NCI-H1105 (cell line): ENCODE data around the gene OTOG.

ENCODE experiments used
- DNase-seq: peaks from one replicate; lab custom pipeline; 2025; lab: John Stamatoyannopoulos, UW

Gene OTOG

DNA sequence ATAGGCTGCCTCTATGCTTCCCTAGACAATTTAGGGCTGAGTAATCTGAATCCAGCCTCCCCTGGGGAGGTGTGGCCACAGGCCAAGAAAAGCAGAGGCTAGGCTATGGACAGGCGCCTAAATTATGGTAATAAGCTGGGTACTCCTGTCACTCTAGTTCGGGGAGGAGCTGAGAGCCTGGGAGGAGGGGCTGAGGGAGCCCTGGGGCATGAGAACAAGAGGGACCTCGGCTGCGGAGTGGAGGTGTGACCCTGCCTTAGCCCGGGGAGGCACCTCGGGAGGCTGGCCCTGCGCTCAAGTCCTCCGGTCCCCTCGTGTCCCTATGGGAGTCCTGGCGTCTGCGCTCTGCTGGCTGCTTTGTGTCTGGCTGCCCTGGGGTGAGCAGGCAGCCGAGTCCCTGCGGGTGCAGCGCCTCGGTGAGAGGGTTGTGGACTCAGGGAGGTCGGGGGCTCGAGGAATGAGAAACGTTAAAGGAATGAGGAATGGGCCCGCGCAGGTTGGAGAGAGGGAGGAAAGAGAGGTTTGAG lies at the start of gene OTOG:
Gene OTOG, plus strand, starts transcription at position 209 of the 527 bp plus-strand sequence. Its CDS starts 114 bp downstream, at position 323.
- DNase-seq, result peak; percentile 73

GRCh38 chr11:17498058-17498457 lies 49.0 kb upstream of the OTOG start:
- DNase-seq, result peak; percentile 57

- no peak for DNase-seq
Measured at GRCh38 chr11:17498475-17498874, 48.6 kb upstream of the OTOG start.

- no peak for DNase-seq
Measured at GRCh38 chr11:17500673-17501072, 46.4 kb upstream of the OTOG start.

- DNase-seq, result no peak
Measured at GRCh38 chr11:17502630-17503029, 44.4 kb upstream of the OTOG start.

GRCh38 chr11:17504330-17505107 lies 42.5 kb upstream of the OTOG start:
- DNase-seq, result peak; percentile 79

DNA sequence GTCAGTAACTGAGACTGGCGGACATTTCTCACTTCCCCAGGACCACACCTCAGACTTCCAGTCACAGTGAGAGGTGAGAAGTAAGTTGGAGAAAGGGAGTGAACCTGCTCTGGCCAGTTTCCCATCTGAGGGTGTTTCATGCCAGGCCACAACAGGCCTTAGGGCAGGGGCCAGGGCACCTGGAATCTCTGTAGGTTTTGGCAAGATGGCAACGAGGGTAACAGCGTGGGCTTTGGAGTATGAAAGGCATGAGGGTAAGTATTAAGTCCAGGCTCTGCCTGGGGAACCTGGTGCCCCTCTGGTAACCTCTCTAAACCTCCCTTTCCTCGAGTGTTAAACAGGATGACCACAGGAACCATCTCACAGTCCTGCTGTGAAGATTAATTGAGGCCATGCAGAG lies 41.9 kb upstream of the OTOG start:
- no peak for DNase-seq

DNA sequence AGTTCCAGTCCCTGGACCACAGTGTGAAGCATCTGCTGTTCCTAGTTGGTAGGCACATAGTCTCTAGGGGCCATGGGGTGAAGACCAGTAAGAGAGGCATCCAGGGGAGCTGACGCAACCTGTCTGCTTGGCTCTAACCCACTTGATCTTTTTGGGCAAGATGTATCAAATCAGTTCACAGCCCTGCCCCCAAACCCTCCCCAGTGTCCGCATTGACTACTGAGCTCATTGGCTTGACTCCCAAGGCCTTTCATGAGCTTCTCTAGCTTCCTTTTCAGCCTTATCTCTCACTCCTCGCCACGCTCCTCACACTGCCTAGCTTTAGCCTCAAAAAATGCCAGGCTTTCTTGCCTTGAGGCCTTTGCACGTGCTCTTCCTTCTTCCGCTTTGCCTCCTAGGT lies 40.7 kb upstream of the OTOG start:
- no peak for DNase-seq

DNA sequence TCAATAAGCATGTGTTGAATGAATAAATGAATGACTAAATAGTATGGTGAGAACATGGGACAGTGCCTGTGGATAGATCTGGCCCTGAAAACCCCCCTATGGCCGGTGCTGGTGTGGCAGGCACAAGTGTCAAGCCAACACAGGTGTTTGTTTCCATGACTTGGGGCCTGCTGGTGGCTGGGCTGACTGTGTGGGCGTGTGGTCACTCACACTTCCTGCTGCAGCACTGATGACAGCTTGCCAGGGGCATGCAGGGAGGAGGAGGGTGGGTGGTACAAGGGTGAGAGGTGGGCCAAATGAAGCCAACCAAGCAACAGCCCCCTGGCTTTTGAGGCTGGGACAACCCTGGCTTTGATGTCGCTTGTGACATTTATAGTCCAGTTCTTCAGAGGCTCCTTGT lies 40.1 kb upstream of the OTOG start:
- DNase-seq, result no peak

GRCh38 chr11:17507773-17508172 lies 39.3 kb upstream of the OTOG start:
- no peak for DNase-seq

DNA sequence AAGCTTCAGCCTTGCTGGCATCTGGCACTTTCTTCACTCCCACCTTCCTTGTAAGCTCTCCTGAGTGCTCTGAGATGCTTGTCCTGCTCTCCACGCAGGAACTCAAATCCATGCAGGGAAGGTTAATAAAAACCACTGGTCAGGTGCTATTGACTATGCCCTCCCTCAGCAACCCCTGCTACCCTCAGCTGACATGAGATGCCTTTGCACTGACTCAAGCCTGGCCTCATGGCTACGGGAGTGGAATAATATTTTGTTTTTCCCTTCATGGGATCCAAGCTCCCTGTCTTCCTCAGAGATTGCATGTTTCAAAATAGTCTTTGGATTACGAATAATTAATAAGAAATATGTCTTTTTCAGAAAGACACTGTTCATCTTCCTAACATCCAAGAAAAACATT lies 38.8 kb upstream of the OTOG start:
- DNase-seq, result no peak

DNA sequence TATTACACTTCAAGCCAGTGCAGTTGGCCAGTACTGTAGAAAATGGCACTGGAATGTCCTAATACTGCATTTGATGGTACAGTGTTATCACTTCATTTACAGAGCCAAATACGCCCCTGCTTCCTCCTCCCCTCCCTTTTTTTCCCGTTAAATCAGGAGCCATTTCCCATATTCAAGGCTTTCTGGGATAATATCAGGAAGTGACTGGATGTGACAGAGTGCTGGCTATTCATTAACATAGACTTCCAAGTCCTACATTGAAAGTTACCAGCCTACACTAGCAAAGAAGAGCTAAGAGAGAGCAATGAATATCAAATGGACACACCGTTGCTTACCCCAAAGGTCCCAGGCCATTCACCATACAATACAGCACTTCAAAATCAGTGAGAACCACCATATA lies 38.3 kb upstream of the OTOG start:
- no peak for DNase-seq

DNA sequence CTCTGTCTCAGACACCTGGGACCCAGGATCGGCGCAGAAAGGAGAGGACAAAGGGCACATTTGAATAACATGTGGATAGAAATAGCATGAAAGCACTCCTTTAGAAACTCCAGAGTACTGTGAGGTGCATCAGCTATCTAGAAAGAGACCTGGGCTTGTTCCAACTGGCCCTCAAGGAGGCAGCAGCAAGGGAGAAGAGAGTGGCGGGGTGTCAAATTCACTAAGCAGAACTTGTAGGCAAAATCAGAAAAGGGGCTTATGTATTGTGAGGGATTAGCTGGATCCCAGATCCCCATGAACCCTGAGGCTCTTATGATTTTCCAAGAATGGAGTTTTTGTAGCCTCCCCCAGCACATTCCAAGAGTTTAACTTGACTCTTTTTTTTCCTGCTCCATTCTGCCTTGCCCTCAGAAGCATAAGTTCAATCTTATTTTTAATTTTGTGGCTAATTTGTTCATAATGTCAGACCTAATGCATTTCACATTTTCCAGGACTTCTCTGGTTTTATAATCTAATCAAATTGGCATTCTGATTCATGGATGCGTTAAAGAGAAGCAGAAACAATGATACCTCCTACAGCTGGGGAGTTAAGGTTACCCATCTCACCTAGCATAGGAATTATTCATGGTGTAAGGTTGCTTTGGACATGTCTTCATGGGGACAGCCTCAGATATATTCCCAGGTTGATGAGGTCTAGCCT lies 36.4 kb upstream of the OTOG start:
- no peak for DNase-seq

GRCh38 chr11:17511571-17511970 lies 35.5 kb upstream of the OTOG start:
- DNase-seq, result no peak

DNA sequence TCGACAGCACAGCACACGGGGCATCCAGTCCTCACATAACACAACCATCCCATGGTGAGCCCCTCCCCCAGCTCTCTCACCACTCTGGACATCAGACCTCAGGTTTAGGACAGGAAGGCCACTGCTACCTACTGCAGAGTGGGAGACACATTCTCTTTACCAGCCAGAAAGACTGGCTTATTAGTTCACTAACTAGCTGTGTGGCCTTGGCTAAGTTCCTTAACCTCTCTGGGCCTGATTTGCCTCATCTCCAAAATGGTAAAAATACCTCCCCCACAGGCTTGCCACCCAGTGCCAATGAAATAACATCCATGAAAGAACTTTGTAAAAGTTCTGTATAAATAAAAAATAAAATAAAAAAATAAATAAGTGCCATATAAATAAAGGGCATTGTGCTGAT lies 35.0 kb upstream of the OTOG start:
- DNase-seq, result no peak

DNA sequence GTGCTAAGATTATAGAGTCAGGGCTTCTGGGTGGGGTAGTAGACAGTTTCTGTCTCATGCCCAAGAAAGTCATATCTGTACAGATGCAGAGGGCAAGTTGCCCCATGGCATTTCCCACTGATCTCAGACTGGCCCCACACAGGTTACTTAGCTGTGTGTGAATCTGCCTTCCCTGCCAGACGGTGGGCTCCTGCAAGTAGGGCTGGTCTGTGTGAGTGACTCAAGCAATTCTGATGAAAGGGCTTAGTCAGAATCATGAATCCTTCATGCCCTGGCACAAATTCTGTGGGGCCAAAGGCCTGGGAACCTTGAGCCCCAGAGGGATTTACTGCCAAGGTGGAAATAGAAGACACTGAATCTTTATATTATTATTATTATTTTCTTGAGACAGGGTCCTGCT lies 33.2 kb upstream of the OTOG start:
- no peak for DNase-seq

DNA sequence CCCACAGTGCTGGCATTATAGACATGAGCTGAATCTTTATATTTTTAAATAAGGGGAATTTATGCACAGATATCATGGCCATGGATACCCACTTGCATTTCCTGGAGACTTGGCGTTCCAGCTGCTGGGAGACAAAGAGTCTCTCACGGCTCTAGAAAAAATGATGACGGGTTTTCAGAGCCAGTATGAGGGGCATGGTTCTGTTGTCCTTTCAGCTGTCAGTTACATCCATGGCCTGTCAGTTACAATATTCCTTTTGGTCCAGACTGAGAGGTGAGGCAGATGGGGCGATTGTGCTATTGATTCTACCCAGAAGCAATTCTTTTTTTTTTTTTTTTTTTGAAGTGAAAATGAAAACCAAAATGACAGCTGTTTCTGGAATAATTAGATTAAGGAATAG lies 32.6 kb upstream of the OTOG start:
- DNase-seq, result no peak

DNA sequence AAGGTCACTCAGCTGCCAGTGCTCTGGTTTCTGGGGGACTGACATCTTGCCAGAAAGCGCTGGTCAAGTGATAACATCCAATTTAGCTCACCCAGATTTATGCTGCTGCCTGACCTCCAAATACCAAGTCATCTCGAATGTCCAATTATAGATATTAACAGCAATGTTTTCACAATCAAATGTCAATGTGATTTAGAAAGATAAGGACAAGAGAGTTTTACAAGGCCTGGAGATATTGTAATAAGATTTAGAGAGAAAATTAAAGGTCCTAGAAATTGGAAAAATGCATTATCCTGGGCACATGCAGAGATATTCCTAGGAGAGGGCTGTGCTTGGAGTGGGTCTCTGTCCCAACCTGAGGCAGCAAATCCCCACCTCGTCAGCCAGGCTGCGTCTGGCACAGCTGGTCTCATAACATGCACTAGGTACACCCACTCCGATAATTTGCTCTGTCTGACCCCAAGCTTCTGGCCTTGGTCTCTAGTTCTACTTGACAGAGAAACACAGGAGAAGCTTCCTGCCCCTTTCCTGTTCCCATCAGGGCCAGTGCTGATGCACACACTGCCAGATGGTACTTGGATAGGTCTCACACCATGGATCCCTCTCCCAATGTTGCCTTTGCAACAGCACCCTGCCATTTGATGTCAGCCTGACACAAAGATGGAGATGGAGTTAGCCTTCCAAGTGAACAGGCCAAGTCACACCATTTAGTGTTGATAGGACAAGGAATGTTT lies 31.4 kb upstream of the OTOG start:
- no peak for DNase-seq

- DNase-seq, result no peak
Measured at GRCh38 chr11:17516551-17517150, 30.4 kb upstream of the OTOG start.

DNA sequence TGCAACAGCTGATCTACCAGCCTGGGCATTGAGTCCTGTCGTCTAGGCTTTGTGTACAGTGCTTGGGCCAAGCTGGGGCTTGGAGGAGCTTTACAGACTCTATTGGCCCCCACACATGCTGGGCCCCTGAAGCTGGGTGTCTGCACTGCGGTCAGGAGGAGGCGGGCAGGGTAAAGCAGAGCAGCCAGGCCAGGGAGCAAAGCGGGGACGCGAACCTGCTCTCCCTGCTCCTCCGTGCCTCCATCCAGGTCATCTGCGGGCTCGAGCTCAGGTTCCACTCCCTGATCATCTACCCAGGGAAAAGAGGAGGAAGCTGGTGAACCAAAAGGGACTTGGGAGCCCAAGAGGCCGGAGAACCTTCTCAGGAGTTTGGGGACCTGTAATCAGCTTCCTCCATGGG lies 29.9 kb upstream of the OTOG start:
- no peak for DNase-seq

DNA sequence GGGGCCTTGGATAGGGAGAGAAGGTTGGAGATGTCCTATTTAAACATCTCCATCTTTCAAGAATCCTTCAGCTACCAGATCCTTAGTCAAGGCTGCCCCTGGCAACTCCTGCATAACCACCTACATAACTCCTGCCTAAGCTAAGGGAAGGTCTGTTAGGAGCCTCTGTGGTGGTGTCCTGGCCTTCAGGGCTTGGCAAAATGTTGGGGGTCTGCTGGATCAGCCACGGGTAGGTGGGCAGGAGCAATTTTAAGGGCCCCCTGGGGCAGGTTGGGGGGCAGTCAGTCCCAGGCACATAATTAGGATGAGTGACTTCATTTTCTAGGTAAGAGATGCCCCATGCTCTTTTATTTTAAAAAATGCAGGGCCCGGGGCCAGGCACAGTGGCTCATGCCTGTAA lies 28.7 kb upstream of the OTOG start:
- no peak for DNase-seq
